ENCODE data around the gene FBXL16. TPM values are rescaled to one million over a fixed set of nuclear protein-coding genes. Genes with fewer than 3 reads are reported as not detected.

FBXL16 gene
- total RNA-seq, 1 experiment from 2014 or later: 1.3 TPM

DNA sequence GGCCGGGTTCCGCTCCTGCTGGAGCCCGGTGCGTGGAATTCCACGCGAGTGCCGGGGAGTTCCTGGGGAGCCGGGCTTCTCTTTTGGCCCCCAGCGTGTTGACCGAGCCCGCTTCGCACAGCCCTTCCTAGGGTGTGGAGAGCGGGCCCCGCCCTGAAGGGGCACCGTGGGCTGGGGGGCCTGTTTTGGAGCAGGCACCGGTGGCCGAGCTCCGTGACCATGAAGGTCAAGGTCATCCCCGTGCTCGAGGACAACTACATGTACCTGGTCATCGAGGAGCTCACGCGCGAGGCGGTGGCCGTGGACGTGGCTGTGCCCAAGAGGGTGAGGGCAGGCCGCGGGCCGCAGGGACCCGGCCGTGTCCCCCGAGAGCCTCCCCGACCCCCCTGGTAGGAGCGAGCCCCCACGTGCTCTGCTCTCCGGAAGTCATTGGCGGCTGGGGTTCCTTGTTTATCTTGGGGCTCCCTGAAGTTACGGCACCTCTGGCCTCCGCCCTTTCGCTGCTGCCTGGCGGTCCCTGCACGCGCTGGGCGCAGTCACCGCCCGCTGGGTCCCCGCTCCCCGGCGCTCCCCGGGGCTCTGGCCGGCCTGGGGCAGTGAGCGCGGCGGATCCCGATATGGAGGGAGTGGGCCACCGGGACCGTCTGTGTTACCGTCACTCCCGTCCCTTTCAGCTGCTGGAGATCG is 21.8 kb upstream of the FBXL16 start:
- CTCF ChIA-PET: interaction anchor here (0.7 to 1.1 kb wide), 3 partner anchors 11 to 15 kb away, joined by 3 to 7 read pairs (median 3); partner anchors contain the start of gene CIAO3
- H3K4me3 Mint-ChIP-seq (ENCODE audit: low read depth, unreplicated experiment): peak overlapping the region; percentile 74
- no peaks in the 10 kb centered on the region for H3K4me1 Mint-ChIP-seq (ENCODE audit: low read depth, unreplicated experiment)
- TF ChIP-seq, protein P1, sequence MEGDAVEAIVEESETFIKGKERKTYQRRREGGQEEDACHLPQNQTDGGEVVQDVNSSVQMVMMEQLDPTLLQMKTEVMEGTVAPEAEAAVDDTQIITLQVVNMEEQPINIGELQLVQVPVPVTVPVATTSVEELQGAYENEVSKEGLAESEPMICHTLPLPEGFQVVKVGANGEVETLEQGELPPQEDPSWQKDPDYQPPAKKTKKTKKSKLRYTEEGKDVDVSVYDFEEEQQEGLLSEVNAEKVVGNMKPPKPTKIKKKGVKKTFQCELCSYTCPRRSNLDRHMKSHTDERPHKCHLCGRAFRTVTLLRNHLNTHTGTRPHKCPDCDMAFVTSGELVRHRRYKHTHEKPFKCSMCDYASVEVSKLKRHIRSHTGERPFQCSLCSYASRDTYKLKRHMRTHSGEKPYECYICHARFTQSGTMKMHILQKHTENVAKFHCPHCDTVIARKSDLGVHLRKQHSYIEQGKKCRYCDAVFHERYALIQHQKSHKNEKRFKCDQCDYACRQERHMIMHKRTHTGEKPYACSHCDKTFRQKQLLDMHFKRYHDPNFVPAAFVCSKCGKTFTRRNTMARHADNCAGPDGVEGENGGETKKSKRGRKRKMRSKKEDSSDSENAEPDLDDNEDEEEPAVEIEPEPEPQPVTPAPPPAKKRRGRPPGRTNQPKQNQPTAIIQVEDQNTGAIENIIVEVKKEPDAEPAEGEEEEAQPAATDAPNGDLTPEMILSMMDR (IDR thresholded peaks at IDR 0.05; ENCODE audit: unreplicated experiment): no peak
- no peak for DNase-seq
- H3K9me3 Mint-ChIP-seq (ENCODE audit: low read depth, unreplicated experiment): no peaks in the 10 kb centered on the region
- peaks cover 57% of the 10 kb centered on the region for H3K36me3 Mint-ChIP-seq (ENCODE audit: insufficient read depth, unreplicated experiment)
- intact Hi-C loops (cut with micrococcal nuclease; ENCODE audit: unreplicated experiment): no loop called here
- no peak overlapping the region for H3K27ac Mint-ChIP-seq (ENCODE audit: unreplicated experiment)
- BruUV-seq (replicated peaks): no TSS peak
- no peaks in the 10 kb centered on the region for H3K27me3 Mint-ChIP-seq (ENCODE audit: unreplicated experiment)

DNA sequence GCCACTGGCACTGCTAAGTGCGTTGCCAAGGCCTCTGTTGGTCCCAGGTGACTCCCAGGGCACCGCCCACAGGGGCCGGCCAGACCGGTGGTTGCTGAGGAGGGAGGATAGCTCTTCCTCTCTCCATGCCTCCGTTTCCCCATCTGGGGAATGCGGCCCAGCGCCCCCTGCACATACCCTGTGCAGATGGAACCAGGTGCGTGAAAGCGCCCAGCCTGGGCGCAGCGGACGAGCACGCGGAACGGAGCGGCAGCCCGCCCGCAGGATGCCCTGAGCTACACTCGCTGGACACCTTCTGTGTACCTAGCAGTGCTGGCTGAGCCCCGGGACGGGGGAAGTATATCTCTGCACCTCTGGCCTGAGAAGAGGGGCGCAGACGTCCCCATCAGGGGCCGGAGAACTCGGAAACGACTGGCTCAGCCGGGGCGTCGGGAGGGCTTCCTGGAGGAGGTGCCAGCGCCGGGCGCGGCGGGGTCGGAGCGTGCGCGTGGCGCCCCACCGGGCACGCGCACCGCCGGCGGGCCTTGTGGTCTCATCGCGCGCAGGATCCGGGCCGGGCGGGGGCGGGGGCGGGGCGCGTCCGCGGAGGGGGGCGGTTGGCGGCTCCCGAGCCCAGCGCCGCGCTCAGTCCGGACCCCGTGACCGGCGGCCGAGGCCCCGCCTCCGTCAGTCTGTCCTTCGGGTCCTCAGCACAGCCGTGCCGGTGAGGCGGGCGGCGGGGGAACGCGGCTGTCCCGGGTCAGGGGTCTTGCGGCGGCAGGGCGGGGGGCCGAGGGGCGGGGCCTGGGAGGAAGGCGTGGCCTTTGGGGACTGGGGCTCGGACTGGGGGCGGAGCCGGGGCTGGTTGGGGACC is 21.1 kb upstream of the FBXL16 start, which contains the start of the genes CCDC78 and HAGHL:
TSS of gene CCDC78 (minus strand) at position 6 of the 853 bp plus-strand sequence. CDS start 76 bp downstream, outside the sequence.
TSS of gene HAGHL (plus strand) at position 669 of the 853 bp plus-strand sequence. CDS start 404 bp downstream, outside the sequence.
- peaks cover 63% of the 10 kb centered on the region for H3K36me3 Mint-ChIP-seq (ENCODE audit: insufficient read depth, unreplicated experiment)
- H3K4me1 Mint-ChIP-seq (ENCODE audit: low read depth, unreplicated experiment): no peaks in the 10 kb centered on the region
- intact Hi-C loops (cut with micrococcal nuclease; ENCODE audit: unreplicated experiment): no loop called here
- no peaks in the 10 kb centered on the region for H3K27me3 Mint-ChIP-seq (ENCODE audit: unreplicated experiment)
- no TSS peak for BruUV-seq (replicated peaks)
- DNase-seq: peak; percentile 65
- CTCF ChIA-PET: interaction anchor here (0.6 to 1.8 kb wide), 2 partner anchors 11 to 59 kb away, joined by 3 to 10 read pairs; partner anchors contain the start of gene RHOT2
- TF ChIP-seq, protein P1 (IDR thresholded peaks at IDR 0.05; ENCODE audit: unreplicated experiment): no peak
- H3K9me3 Mint-ChIP-seq (ENCODE audit: low read depth, unreplicated experiment): no peaks in the 10 kb centered on the region
- H3K4me3 Mint-ChIP-seq (ENCODE audit: low read depth, unreplicated experiment): peak within 1 kb of the TSS; percentile 74
- no peak within 1 kb of the TSS for H3K27ac Mint-ChIP-seq (ENCODE audit: unreplicated experiment)

DNA sequence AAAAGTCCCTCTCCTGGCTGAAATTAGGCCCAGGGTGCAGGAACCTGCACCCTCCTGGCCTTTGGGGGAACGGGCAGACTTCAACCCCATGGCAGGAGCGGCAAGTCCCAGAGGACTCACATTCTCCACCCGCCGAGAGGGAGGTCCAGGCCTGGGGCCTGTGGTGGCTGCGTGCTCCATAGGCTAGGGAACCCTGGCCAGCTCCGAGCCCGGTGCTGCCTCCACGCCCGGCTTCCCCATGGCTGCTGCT is 20.5 kb upstream of the FBXL16 start:
- CTCF ChIA-PET: interaction anchor here (1.8 kb wide), 1 partner anchor 10 kb away, joined by 10 read pairs; no protein-coding TSS in a partner anchor
- DNase-seq: no peak
- no peaks in the 10 kb centered on the region for H3K4me1 Mint-ChIP-seq (ENCODE audit: low read depth, unreplicated experiment)
- no peaks in the 10 kb centered on the region for H3K27me3 Mint-ChIP-seq (ENCODE audit: unreplicated experiment)
- intact Hi-C loops (cut with micrococcal nuclease; ENCODE audit: unreplicated experiment): no loop called here
- no peak overlapping the region for H3K27ac Mint-ChIP-seq (ENCODE audit: unreplicated experiment)
- peak overlapping the region; percentile 74 for H3K4me3 Mint-ChIP-seq (ENCODE audit: low read depth, unreplicated experiment)
- peaks cover 69% of the 10 kb centered on the region for H3K36me3 Mint-ChIP-seq (ENCODE audit: insufficient read depth, unreplicated experiment)
- no peaks in the 10 kb centered on the region for H3K9me3 Mint-ChIP-seq (ENCODE audit: low read depth, unreplicated experiment)
- BruUV-seq (replicated peaks): no TSS peak
- TF ChIP-seq, protein P1 (IDR thresholded peaks at IDR 0.05; ENCODE audit: unreplicated experiment): no peak

DNA sequence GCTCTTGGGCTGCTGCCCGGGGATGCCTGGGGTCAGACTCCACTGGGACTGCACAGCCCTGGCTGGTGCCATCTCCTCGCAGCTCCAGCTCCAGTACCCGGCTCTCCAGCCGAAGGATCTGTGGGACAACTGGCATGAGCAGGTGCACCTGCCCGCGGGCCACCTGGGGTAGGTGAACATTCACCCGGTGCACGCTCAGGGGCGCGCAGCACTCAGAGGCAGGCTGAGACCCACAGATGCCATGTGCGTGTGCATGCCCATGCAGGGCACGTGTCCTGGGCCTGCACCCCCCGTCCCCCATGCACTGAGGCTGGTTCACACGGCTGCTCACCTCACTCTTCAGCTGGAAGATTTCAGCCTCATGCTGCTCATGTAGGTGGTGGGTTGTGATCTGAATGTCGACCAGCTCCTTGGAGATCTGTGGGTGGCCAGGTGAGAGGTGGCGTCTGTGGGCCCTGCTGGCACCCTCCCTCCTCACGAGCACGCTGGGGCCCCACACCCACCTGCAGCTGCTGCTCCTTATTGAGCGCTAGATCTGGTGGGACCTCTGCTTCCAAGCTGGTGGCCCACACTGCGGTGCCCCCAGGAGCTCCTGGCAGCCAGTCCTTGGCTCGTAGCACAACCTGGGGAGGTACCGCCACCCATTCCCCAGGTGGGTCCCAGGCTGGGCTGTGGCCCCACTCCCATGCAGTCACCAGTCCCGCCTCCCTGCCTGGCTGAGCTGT is 20.0 kb upstream of the FBXL16 start:
- intact Hi-C loops (cut with micrococcal nuclease; ENCODE audit: unreplicated experiment): no loop called here
- no peak for DNase-seq
- Mint-ChIP-seq H3K4me1 (ENCODE audit: low read depth, unreplicated experiment) (no peaks in the 10 kb centered on the region), H3K9me3 (ENCODE audit: low read depth, unreplicated experiment) (no peaks in the 10 kb centered on the region), H3K4me3 (ENCODE audit: low read depth, unreplicated experiment) (peak overlapping the region; percentile 74), H3K36me3 (ENCODE audit: insufficient read depth, unreplicated experiment) (peaks cover 70% of the 10 kb centered on the region), H3K27me3 (ENCODE audit: unreplicated experiment) (no peaks in the 10 kb centered on the region), H3K27ac (ENCODE audit: unreplicated experiment) (no peak overlapping the region)
- CTCF ChIA-PET: interaction anchor here (1.1 to 1.8 kb wide), 2 partner anchors 9 to 16 kb away, joined by 3 to 10 read pairs; no protein-coding TSS in a partner anchor
- TF ChIP-seq, protein P1 (IDR thresholded peaks at IDR 0.05; ENCODE audit: unreplicated experiment): no peak
- BruUV-seq (replicated peaks): no TSS peak

Measured in Calu3 (cell line).